ENCODE measurements around the gene IAPP. TPM values are rescaled to one million over a fixed set of nuclear protein-coding genes. Genes with fewer than 3 reads are reported as not detected.

Gene IAPP
- total RNA-seq, 1 experiment from 2014 or later: not detected

- TF ChIP-seq POLR2A (IDR thresholded peaks at IDR 0.05; ENCODE audit: borderline replicate concordance, extremely low read depth, insufficient read depth, insufficient read length) (no peak), ELF1 (IDR thresholded peaks at IDR 0.05; ENCODE audit: borderline replicate concordance, low read depth) (no peak), YY1 (IDR thresholded peaks at IDR 0.05; ENCODE audit: extremely low read depth, insufficient replicate concordance, low read depth, low read length) (no peak), SIN3A (IDR thresholded peaks at IDR 0.05; ENCODE audit: low read depth) (no peak), EGR1 (IDR thresholded peaks at IDR 0.05; ENCODE audit: low read depth) (no peak), SP1 (IDR thresholded peaks at IDR 0.05; ENCODE audit: low read depth) (no peak), ZBTB33 (IDR thresholded peaks at IDR 0.05; ENCODE audit: extremely low read depth, insufficient replicate concordance, low read length) (no peak), ZNF274 (IDR thresholded peaks at IDR 0.05; ENCODE audit: low read depth, low read length) (no peak), FOSL1 (IDR thresholded peaks at IDR 0.05; ENCODE audit: low read depth) (no peak), SRF (IDR thresholded peaks at IDR 0.05; ENCODE audit: low read depth) (no peak), ATF3 (IDR thresholded peaks at IDR 0.05) (no peak), EZH2 (IDR thresholded peaks at IDR 0.05) (no peak), TCF7L2 (IDR thresholded peaks at IDR 0.05; ENCODE audit: borderline replicate concordance, extremely low read depth, insufficient read depth, insufficient read length) (no peak)
- TF ChIP-seq, protein P1, sequence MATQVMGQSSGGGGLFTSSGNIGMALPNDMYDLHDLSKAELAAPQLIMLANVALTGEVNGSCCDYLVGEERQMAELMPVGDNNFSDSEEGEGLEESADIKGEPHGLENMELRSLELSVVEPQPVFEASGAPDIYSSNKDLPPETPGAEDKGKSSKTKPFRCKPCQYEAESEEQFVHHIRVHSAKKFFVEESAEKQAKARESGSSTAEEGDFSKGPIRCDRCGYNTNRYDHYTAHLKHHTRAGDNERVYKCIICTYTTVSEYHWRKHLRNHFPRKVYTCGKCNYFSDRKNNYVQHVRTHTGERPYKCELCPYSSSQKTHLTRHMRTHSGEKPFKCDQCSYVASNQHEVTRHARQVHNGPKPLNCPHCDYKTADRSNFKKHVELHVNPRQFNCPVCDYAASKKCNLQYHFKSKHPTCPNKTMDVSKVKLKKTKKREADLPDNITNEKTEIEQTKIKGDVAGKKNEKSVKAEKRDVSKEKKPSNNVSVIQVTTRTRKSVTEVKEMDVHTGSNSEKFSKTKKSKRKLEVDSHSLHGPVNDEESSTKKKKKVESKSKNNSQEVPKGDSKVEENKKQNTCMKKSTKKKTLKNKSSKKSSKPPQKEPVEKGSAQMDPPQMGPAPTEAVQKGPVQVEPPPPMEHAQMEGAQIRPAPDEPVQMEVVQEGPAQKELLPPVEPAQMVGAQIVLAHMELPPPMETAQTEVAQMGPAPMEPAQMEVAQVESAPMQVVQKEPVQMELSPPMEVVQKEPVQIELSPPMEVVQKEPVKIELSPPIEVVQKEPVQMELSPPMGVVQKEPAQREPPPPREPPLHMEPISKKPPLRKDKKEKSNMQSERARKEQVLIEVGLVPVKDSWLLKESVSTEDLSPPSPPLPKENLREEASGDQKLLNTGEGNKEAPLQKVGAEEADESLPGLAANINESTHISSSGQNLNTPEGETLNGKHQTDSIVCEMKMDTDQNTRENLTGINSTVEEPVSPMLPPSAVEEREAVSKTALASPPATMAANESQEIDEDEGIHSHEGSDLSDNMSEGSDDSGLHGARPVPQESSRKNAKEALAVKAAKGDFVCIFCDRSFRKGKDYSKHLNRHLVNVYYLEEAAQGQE (IDR thresholded peaks at IDR 0.05; ENCODE audit: low read depth): no peak
- no peak overlapping the region for H3K4me2 ChIP-seq (ENCODE audit: low read length)
- ATAC-seq (no peak), DNase-seq (ENCODE audit: low read depth, low spot score) (no peak)
- H3K4me3 ChIP-seq (replicated peaks in 1 of 2; ENCODE audit: low read depth in 1 of 2, low read length in 2 of 2): no peak overlapping the region
- no peaks in the 10 kb centered on the region for H3K36me3 ChIP-seq (ENCODE audit: control insufficient read depth in 1 of 2, insufficient read depth in 2 of 2, low read length in 2 of 2)
- no peaks in the 10 kb centered on the region for H3K27me3 ChIP-seq (ENCODE audit: insufficient read depth, low read length)
- ChIA-PET CTCF (no interaction called here), POLR2A (no interaction called here), RAD21 (ENCODE audit: low non-redundant PET in 1 of 2, low total read pairs in 2 of 2, uncharacterized antibody in 2 of 2, unreplicated experiment in 2 of 2) (no interaction called here)
- no peaks in the 10 kb centered on the region for H3K9me2 ChIP-seq (ENCODE audit: insufficient read depth)
- H3K4me1 ChIP-seq (ENCODE audit: control insufficient read depth in 1 of 2, insufficient read depth in 2 of 2, low read length in 2 of 2): no peaks in the 10 kb centered on the region
- no peak overlapping the region for H2AFZ ChIP-seq (ENCODE audit: low read depth, low read length, poor library complexity, severe bottlenecking)
- no peak overlapping the region for H3K27ac ChIP-seq (ENCODE audit: low read depth, low read length)
- H4K20me1 ChIP-seq (ENCODE audit: insufficient read depth): no peaks in the 10 kb centered on the region
- H3K9ac ChIP-seq (ENCODE audit: low read length): no peak overlapping the region
- intact Hi-C loops (cut with micrococcal nuclease): loop anchor here (10.0 kb wide), 1 partner anchor 49 kb away; no protein-coding TSS in a partner anchor
- no TSS peak for BruUV-seq (replicated peaks)
- no peaks in the 10 kb centered on the region for H3K9me3 ChIP-seq (ENCODE audit: control insufficient read depth in 1 of 2, insufficient read depth in 1 of 2, low read depth in 1 of 2, low read length in 2 of 2)
- H3K79me2 ChIP-seq (ENCODE audit: insufficient read depth, low read length): no peaks in the 10 kb centered on the region
These were observed 40.9 kb downstream of the IAPP start for GRCh38 chr12:21413369-21414277.
